Stimulated activated CD4-positive, alpha-beta T cell treated with anti-CD3 and anti-CD28 coated beads, Interleukin-15, amount 100 ng/mL, for 24 hours (primary cell): ENCODE data around the gene ARNT2.

Experiments
- DNase-seq: peaks from one replicate; pipeline ENCODE4 v3.0.0-alpha.2; 2020

Gene ARNT2

GRCh38 chr15:80580106-80580505 is 175.9 kb downstream of the ARNT2 start:
- no peak for DNase-seq

- DNase-seq = no peak
Measured at GRCh38 chr15:80580536-80581260, 176.5 kb downstream of the ARNT2 start.

DNA sequence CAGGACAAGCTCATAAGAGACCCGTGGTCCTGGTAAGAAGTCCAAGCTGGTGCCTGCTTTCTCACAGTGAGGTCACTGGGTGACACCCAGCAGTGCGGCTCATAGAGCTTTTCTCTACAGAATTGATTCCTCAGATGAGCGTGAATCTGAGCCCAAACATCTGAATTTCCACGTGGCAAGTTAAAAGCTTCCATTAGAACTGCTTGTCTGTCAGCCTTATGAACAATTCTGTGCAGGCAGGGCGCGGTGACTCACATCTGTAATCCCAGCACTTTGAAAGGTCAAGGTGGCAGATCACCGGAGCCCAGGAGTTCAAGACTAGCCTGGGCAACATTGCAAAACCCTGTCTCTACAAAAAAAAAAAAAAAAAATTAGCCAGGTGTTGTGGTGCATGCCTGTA is 177.8 kb downstream of the ARNT2 start:
- DNase-seq = no peak

GRCh38 chr15:80582816-80583423 is 178.7 kb downstream of the ARNT2 start:
- no peak for DNase-seq

- no peak for DNase-seq
Measured at GRCh38 chr15:80584561-80584964, 180.4 kb downstream of the ARNT2 start.

DNA sequence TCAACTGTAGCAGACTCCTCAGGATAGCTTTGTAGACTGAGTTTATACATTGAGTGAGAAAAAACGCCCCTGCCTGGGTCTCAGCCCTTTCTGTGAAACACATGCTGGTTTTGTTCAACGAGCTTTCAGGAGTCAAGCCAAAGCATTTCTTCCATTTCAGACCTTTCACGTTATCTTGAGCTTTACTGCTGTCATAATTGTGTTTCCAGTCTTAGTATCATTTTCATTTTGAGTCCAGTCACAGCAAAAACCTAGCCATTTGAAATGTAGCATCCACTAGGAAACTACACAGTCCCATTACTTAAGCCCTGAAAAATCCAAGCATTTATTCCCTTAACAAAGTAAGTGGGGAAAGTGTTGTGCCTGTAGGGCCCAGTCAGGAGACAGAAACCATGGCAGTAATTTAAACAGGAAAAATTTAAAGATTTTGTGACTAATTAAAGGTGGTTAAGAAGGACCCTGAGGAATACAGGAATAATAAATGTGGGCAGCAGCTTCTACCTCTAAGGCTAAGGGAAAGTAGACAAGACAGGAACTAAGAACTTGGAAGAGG is 180.9 kb downstream of the ARNT2 start:
- DNase-seq = no peak

DNA sequence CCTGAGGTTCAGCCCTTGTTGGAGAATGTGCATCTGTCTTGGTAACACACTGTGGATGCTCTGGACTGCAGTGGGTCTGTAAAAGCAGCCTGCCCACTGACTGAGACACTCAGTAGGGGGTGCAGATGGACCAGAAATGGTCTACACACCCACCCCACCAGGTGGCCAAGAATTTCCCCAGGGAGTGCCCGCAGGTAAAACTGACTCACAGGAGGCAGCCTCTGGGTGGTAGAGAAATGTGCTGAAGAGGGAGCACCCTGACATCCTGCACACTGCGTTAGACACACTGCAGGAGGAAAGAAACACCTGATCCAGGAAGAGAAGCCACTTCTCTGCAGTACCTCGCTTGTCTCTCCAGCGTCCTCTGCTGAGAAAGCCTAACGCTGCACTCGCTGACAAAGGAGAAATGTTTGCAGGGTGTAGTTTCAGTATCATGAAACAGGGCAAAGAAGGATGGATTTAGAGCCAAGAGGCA is 181.4 kb downstream of the ARNT2 start:
- DNase-seq = peak; percentile 11

DNA sequence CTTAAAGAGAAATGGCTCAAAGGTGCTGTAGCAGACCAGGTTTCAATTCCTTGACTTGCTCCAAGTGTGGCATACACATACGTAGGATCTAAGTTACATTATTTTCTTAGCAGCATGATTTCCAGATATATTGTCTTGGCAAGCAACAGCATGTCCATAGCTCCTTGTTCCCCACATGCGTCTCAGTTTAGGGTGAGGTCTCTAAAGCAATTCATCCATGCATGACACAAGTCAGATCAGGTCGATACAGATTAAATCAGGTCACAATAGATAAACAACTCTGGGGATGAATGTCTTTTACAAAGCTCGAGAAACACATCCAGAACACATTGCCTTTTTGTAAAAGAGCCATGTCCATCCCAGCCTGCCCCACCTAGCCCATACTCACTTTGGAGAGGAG is 182.0 kb downstream of the ARNT2 start:
- DNase-seq = no peak

DNA sequence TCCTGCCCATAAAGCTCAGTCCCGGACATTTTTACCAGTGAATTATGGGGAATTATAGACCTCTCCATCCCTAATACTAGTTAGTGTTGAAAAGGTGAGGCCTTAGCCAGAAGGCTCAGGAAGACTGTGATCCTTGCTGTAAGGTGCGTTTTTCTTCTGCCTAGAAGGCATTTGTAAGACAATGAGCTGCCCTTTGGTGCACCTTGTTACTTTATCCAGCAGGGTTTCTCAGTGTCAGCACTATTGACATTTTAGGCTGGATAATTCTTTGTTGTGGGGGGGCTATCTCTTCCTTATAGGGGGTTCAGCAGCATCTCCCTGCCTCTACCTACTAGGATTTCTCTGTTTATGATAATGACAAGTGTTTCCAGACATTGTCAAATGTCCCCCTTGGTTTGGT is 182.8 kb downstream of the ARNT2 start:
- no peak for DNase-seq

- DNase-seq = no peak
Measured at GRCh38 chr15:80587816-80588456, 183.8 kb downstream of the ARNT2 start.

DNA sequence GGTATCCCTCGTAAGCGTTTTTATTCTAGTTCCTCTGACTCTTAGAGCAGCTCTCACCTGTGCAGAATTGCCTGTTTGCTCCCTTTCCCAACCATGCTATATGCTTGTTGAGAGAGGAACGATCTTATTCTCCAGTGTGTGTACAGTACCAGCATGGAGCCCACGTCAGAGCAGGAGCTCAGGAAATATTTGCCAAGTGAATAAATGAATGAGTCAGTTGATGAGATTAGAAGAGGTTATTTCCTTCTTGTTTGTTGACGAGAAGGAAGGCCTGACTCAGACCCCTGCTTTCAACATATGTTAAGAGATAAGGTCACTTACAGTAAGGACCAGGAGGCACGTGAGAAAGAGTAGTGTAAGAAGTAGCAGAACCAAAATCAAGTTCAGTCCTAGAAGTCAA is 184.6 kb downstream of the ARNT2 start:
- no peak for DNase-seq

GRCh38 chr15:80590761-80591355 is 186.7 kb downstream of the ARNT2 start:
- DNase-seq = no peak

DNA sequence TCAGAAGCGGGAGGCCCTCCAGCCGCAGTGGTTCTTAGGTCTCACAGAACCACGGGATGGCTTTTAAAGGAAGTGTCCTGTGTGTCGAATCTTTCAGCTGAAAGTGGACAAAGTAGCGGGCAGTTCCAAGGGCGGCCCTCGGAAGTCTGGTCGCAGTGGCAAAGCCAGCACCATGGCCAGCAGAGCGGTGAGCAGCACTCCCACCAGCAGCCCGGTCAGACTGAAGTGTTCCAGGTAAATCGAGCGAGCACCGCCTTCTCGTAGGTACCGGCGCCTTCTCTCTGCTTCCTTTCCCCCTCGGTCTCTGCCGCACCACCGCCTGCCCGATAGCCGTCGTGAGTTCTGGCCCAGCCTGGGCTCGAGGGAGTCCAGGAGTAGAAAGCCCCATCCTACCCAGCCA is 187.3 kb downstream of the ARNT2 start:
- DNase-seq = no peak

- DNase-seq = no peak
Measured at GRCh38 chr15:80591938-80592825, 188.0 kb downstream of the ARNT2 start.

DNA sequence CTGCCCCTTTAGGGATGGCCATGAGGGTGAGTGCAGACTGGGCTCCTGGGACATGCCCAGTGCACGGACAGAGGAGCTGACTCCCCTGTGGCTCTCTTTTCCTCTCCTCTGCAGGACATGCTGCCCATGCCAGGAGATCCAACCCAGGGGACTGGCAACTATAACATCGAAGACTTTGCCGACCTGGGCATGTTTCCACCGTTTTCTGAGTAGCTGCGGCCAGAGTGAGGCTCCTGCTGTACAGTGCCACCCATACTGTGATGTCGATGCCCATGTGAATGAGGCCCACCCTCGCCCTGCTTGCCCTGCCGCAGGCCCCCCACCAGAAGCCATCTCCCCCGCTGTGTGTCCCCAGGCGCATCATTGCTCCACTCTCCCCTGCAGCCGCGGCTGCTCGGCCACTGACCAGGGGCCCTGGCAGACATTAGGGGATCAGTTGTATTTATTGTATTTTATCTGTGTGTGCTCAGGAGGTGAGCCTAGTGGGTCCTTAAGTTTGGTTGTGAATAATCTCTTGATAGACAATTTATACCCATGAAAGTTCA is 189.4 kb downstream of the ARNT2 start:
- no peak for DNase-seq

- no peak for DNase-seq
Measured at GRCh38 chr15:80594091-80594889, 190.1 kb downstream of the ARNT2 start.

DNA sequence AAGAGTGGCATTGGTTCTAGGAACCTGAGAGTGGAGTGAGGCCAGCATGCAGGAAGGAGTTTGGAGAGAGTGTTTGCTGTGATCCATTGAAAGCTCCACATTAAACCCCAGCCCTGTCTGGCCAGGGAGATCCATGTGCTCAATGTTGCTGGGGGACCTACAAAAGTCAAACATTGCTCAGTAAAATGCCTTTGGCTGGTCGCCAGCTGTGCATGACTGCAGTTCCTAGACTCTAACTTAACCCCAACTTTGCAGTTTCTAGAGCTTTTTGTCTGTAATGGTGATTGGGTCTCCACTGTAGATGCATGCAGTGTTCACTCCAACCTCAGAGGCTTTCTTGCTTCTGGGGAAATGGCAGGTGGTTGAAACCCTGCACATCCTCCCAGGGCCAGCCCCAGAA is 191.2 kb downstream of the ARNT2 start:
- no peak for DNase-seq

DNA sequence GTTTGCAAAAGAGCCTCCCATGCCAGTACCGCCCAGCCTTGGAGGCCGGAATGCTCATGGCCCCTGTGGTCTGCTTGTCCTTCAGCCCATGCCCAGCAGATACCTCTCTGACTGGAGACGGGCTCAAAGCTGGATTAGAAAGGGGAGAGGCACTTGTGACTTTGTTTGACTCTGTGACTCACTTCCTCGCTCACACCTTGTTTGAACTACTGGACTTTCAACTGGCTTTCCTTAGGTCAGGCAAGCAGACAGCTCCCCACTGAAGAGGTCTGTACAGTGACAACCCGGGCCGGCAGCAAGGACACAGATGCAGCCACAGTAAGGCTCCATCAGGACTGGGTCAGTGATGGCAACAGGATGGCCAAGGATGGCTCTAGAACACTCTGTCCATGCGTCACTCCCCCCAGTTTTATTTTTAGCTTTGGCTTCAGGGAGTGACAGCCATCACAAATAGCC is 192.4 kb downstream of the ARNT2 start:
- DNase-seq = no peak

DNA sequence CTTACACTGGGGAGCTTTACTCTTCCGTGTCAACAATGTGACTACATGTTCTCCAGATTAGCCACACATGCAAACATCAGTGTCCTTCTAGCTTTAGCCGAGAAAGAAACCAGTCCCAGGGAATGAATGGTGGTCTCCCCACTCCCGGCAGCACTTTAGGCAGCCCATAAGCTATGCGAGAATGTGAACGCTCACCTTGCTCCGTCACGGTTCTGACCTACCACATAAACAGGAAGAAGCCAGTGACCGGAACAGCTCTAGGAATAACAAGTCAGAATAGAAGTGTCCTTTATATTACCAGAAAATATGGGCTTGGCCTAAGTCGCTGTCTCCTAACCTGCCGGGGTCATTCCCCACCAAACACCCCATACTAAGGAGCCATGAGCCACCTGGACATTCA is 192.9 kb downstream of the ARNT2 start:
- no peak for DNase-seq

- DNase-seq = no peak
Measured at GRCh38 chr15:80599359-80599758, 195.2 kb downstream of the ARNT2 start.

GRCh38 chr15:80600626-80601025 is 196.4 kb downstream of the ARNT2 start:
- no peak for DNase-seq
